Upper lobe of right lung (tissue), 1 donor: ENCODE data around the gene PILRB. TPM values are rescaled to one million over a fixed set of nuclear protein-coding genes. Genes with fewer than 3 reads are reported as not detected.
A peak's percentile ranks its signal among the peaks of the same experiment; 100 is the strongest.
"Not testable (repeated sequence)": the region's sequence is repeated elsewhere in the genome, so short reads cannot be mapped to it uniquely, and the experiment has no call there.

Experiments
- ATAC-seq: fragments of 200-7000 bp; cut with Tn5 transposase; one replicate; pipeline ENCODE4 v1.9.1; 2020; ENCODE audit warnings: mild to moderate bottlenecking, moderate library complexity
- DNase-seq: peaks from one replicate; pipeline ENCODE4 v3.0.0-alpha.2; 2020
- H3K27ac ChIP-seq: fragments of 200-600 bp; one replicate; pipeline ENCODE4 v1.8.0; 2022
- H3K27me3 ChIP-seq: fragments of 200-600 bp; one replicate; pipeline ENCODE4 v1.8.0; 2022; ENCODE audit warnings: mild to moderate bottlenecking
- H3K36me3 ChIP-seq: fragments of 200-600 bp; one replicate; pipeline ENCODE4 v1.8.0; 2022
- H3K4me1 ChIP-seq: fragments of 200-600 bp; one replicate; pipeline ENCODE4 v1.8.0; 2022
- H3K4me3 ChIP-seq: fragments of 200-600 bp; one replicate; pipeline ENCODE4 v1.8.0; 2022; ENCODE audit warnings: mild to moderate bottlenecking
- H3K9me3 ChIP-seq: fragments of 200-600 bp; one replicate; pipeline ENCODE4 v1.8.0; 2022
- intact Hi-C: fragments of 100-400 bp; cut with DNase I; formaldehyde crosslinking; loops from one replicate; pipeline ENCODE4 v1.11.0; 2022
- total RNA-seq: library from RNA; stranded (reverse); fragmentation: NEBNext Ultra II Directional; extraction: Animal tissue kit (Norgen Biotek cat#: 25700); gene quantifications from one replicate; pipeline ENCODE4 v1.2.1, GENCODE V29; 2021
- TF ChIP-seq, protein P1 (sequence below): fragments of 200-600 bp; IDR thresholded peaks from one replicate; pipeline ENCODE4 v1.8.0; 2022; ENCODE audit warnings: antibody characterized with exemption
- donor health status: DM: no; HTN: yes; CAD: no; lungs with severe emphysema.

The PILRB gene
- total RNA-seq, 1 donor from 2014 or later = 38.1 TPM

- DNase-seq = peak; percentile 72
Observed at GRCh38 chr7:100373261-100373831, 15.4 kb downstream of the PILRB start, which contains the start of gene PILRA. PILRA (plus strand) TSS chr7:100373487; CDS start chr7:100373657, 170 bp downstream.

GRCh38 chr7:100373870-100374598 is 16.1 kb downstream of the PILRB start:
- Histone ChIP-seq H3K27ac (peak overlapping the region; percentile 75), H3K4me3 (peak overlapping the region; percentile 36)

More at GRCh38 chr7:100373261-100373831, 15.4 kb downstream of the PILRB start, which contains the start of gene PILRA:
- H3K27ac ChIP-seq = peak within 1 kb of the TSS; percentile 75
- peak; percentile 67 for ATAC-seq
- no peaks in the 10 kb centered on the region for H3K9me3 ChIP-seq
- intact Hi-C loops = no loop called here
- peaks cover 4% of the 10 kb centered on the region for H3K4me1 ChIP-seq
- H3K36me3 ChIP-seq = no peaks in the 10 kb centered on the region
- no peaks in the 10 kb centered on the region for H3K27me3 ChIP-seq
- H3K4me3 ChIP-seq = peak within 1 kb of the TSS; percentile 36
- TF ChIP-seq, protein P1, sequence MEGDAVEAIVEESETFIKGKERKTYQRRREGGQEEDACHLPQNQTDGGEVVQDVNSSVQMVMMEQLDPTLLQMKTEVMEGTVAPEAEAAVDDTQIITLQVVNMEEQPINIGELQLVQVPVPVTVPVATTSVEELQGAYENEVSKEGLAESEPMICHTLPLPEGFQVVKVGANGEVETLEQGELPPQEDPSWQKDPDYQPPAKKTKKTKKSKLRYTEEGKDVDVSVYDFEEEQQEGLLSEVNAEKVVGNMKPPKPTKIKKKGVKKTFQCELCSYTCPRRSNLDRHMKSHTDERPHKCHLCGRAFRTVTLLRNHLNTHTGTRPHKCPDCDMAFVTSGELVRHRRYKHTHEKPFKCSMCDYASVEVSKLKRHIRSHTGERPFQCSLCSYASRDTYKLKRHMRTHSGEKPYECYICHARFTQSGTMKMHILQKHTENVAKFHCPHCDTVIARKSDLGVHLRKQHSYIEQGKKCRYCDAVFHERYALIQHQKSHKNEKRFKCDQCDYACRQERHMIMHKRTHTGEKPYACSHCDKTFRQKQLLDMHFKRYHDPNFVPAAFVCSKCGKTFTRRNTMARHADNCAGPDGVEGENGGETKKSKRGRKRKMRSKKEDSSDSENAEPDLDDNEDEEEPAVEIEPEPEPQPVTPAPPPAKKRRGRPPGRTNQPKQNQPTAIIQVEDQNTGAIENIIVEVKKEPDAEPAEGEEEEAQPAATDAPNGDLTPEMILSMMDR = no peak

GRCh38 chr7:100374601-100375000 is 16.7 kb downstream of the PILRB start:
- H3K9me3 ChIP-seq = no peaks in the 10 kb centered on the region
- intact Hi-C loops = no loop called here
- H3K27ac ChIP-seq = no peak overlapping the region
- TF ChIP-seq, protein P1 = no peak
- peak overlapping the region; percentile 36 for H3K4me3 ChIP-seq
- H3K36me3 ChIP-seq = no peaks in the 10 kb centered on the region
- DNase-seq (peak; percentile 37), ATAC-seq (no peak)
- H3K27me3 ChIP-seq = no peaks in the 10 kb centered on the region
- H3K4me1 ChIP-seq = peaks cover 2% of the 10 kb centered on the region

More at GRCh38 chr7:100373870-100374598, 16.1 kb downstream of the PILRB start:
- H3K9me3 ChIP-seq, intact Hi-C loops, H3K27me3 ChIP-seq, H3K36me3 ChIP-seq, H3K4me1 ChIP-seq: not testable (repeated sequence)
- peak; percentile 34 for DNase-seq
- peak; percentile 1 for ATAC-seq

DNA sequence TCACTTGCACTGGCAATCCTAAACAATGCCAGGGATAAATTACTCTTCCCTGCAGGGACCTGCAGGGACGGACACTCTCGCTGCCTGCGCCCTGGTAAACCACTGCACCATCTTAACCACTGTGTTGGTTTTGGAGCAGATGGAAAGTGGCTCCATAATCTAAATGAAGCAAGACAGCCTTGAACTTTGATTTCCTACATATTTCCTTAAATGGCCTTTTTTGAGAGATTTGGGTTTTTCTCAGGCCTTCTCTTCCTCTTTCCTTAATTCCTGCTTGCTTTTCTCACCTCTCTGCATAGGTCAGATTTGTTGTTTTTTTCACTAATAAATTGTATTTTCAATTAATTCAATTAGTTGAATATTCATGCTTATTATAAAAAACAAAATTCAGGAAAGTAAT is 18.1 kb downstream of the PILRB start:
- Histone ChIP-seq H3K4me3 (no peak overlapping the region), H3K9me3 (no peaks in the 10 kb centered on the region), H3K4me1 (no peaks in the 10 kb centered on the region), H3K27ac (no peak overlapping the region), H3K27me3 (no peaks in the 10 kb centered on the region), H3K36me3 (no peaks in the 10 kb centered on the region)
- peak; percentile 6 for DNase-seq
- intact Hi-C loops = no loop called here
- no peak for ATAC-seq
- TF ChIP-seq, protein P1 = no peak

GRCh38 chr7:100378114-100378755 is 20.3 kb downstream of the PILRB start:
- H3K27ac ChIP-seq = no peak overlapping the region
- DNase-seq (peak; percentile 19), ATAC-seq (no peak)
- intact Hi-C loops = no loop called here
- TF ChIP-seq, protein P1 = no peak
- no peaks in the 10 kb centered on the region for H3K36me3 ChIP-seq
- H3K4me3 ChIP-seq = no peak overlapping the region
- H3K27me3 ChIP-seq = no peaks in the 10 kb centered on the region
- H3K9me3 ChIP-seq = no peaks in the 10 kb centered on the region
- no peaks in the 10 kb centered on the region for H3K4me1 ChIP-seq

- Histone ChIP-seq H3K9me3 (no peaks in the 10 kb centered on the region), H3K27ac (peak overlapping the region; percentile 55), H3K4me1 (no peaks in the 10 kb centered on the region), H3K27me3 (no peaks in the 10 kb centered on the region), H3K4me3 (no peak overlapping the region), H3K36me3 (no peaks in the 10 kb centered on the region)
- intact Hi-C loops = no loop called here
- TF ChIP-seq, protein P1 = no peak
- no peak for DNase-seq
- ATAC-seq = peak; percentile 59
Observed at GRCh38 chr7:100380196-100380595, 22.3 kb downstream of the PILRB start.

DNA sequence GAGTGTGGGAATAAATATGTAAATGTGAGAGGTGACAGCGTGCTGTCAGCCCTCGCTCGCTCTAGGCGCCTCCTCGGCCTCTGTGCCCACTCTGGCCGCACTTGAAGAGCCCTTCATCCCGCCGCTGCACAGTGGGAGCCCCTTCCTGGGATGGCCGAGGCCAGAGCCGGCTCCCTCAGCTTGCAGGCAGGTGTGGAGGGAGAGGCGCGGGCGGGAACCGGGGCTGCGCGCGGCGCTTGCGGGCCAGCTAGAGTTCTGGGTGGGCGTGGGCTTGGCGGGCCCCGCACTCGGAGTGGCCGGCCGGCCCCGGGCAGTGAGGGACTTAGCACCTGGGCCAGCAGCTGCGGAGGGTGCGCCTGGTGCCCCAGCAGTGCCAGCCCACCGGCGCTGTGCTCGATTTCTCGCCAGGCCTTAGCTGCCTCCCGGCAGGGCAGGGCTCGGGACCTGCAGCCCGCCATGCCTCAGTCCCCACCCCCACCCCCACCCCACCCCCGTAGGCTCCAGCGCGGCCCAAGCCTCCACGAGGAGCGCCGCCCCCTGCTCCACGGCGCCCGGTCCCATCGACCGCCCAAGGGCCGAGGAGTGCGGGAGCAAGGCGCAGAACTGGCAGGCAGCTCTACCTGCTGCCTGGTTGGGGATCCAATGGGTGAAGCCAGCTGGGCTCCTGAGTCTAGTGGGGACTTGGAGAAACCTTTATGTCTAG is 23.8 kb downstream of the PILRB start:
- intact Hi-C loops, DNase-seq, ATAC-seq, H3K4me3 ChIP-seq, H3K27me3 ChIP-seq, H3K27ac ChIP-seq, H3K36me3 ChIP-seq, H3K4me1 ChIP-seq, H3K9me3 ChIP-seq: not testable (repeated sequence)

- H3K4me3 ChIP-seq, H3K27ac ChIP-seq: not testable (repeated sequence)
Observed at GRCh38 chr7:100382234-100382853, 24.4 kb downstream of the PILRB start.

More at GRCh38 chr7:100382234-100382853, 24.4 kb downstream of the PILRB start:
- ATAC-seq, H3K4me1 ChIP-seq, DNase-seq, H3K36me3 ChIP-seq, intact Hi-C loops, H3K27me3 ChIP-seq, H3K9me3 ChIP-seq: not testable (repeated sequence)
